ENCODE data around the gene SH3BP1. TPM values are rescaled to one million over a fixed set of nuclear protein-coding genes. Genes with fewer than 3 reads are reported as not detected.

SH3BP1 gene
- total and polyA plus RNA-seq, 2 of the 13 experiments (the other 11 are each of a cell fraction or from before 2014, with no cell fraction given) = 8.4 to 18.5 TPM

DNA sequence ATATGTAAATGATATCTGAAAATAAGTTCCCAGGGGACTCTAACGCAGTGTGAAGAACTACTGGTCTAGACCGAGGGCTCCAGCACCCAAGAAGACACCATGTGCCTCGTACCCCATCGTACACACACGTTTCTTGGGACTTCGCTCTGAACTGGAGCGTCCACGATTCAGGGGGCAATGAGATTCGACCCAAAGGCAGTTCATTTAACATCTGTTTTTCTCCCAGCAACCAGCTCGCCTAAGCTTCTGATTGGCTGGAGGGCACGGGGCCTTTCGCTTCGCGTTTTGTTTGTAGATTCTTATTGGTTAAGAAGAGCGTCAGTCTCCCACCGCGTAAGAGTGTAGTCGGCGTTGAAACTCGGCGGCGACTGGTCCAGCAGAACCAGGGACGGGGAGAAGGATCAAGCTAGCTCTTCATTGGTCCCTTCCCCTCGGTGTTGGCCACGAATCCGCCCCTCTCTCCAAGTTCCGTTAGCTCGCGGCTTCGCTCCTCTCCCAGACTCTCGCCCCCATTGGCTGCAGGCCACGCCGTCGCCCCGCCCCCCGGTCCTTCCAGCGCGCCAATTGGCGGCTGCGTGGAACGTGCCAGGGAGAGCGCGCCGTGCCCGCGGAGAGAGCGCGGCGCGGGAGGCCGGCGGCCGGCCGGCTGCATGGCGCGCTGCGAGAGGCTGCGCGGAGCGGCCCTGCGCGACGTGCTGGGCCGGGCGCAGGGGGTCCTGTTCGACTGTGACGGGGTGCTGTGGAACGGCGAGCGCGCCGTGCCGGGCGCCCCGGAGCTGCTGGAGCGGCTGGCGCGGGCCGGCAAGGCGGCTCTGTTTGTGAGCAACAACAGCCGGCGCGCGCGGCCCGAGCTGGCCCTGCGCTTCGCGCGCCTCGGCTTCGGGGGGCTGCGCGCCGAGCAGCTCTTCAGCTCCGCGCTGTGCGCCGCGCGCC, 18.9 kb downstream of the SH3BP1 start, which contains the start of gene PDXP (continued):
- TF ChIP-seq SOX13 (IDR thresholded peaks at IDR 0.05) (no peak), SOX13 (CRISPR knock-in tag; conservative IDR thresholded peaks at IDR 0.05 in 1 of 2, IDR thresholded peaks at IDR 0.05 in 1 of 2) (no peak), ATAD3A (CRISPR knock-in tag; IDR thresholded peaks at IDR 0.05) (no peak), U2AF2 (IDR thresholded peaks at IDR 0.05; ENCODE audit: low read depth, low read length) (no peak), DNMT1 (CRISPR knock-in tag; IDR thresholded peaks at IDR 0.05) (no peak), PRDM4 (CRISPR knock-in tag; IDR thresholded peaks at IDR 0.05; ENCODE audit: borderline replicate concordance) (no peak), ZNF605 (CRISPR knock-in tag; IDR thresholded peaks at IDR 0.05) (no peak), ISX (CRISPR knock-in tag; conservative IDR thresholded peaks at IDR 0.05) (no peak), POLR2G (IDR thresholded peaks at IDR 0.05; ENCODE audit: low read depth, low read length) (peak; percentile 75), ZNF547 (CRISPR knock-in tag; IDR thresholded peaks at IDR 0.05) (0 out of 2 replicates have a peak, but pooled peaks have one; percentile 14), ZNF552 (CRISPR knock-in tag; IDR thresholded peaks at IDR 0.05; ENCODE audit: borderline replicate concordance) (no peak), ZNF792 (CRISPR knock-in tag; IDR thresholded peaks at IDR 0.05) (no peak), ZNF468 (CRISPR knock-in tag; IDR thresholded peaks at IDR 0.05) (no peak), ZNF510 (CRISPR knock-in tag; IDR thresholded peaks at IDR 0.05; ENCODE audit: low read depth) (no peak), ZNF549 (CRISPR knock-in tag; IDR thresholded peaks at IDR 0.05) (no peak), MAF1 (CRISPR knock-in tag; IDR thresholded peaks at IDR 0.05; ENCODE audit: borderline replicate concordance) (no peak), NPAS2 (CRISPR knock-in tag; IDR thresholded peaks at IDR 0.05; ENCODE audit: borderline replicate concordance) (no peak), ZNF770 (CRISPR knock-in tag; IDR thresholded peaks at IDR 0.05) (no peak), ZBTB21 (CRISPR knock-in tag; IDR thresholded peaks at IDR 0.05) (no peak), ZNF790 (CRISPR knock-in tag; IDR thresholded peaks at IDR 0.05; ENCODE audit: borderline replicate concordance) (no peak; the same call in 1 of the 2 replicates), ZSCAN9 (CRISPR knock-in tag; IDR thresholded peaks at IDR 0.05; ENCODE audit: borderline replicate concordance) (no peak; the same call in 1 of the 2 replicates), NFIB (CRISPR knock-in tag; IDR thresholded peaks at IDR 0.05; ENCODE audit: borderline replicate concordance) (no peak), ZNF251 (CRISPR knock-in tag; IDR thresholded peaks at IDR 0.05) (no peak), MATR3 (CRISPR knock-in tag; IDR thresholded peaks at IDR 0.05) (no peak), ZKSCAN5 (CRISPR knock-in tag; IDR thresholded peaks at IDR 0.05) (no peak), ZNF446 (CRISPR knock-in tag; IDR thresholded peaks at IDR 0.05) (no peak)
- TF ChIP-seq, protein P1, sequence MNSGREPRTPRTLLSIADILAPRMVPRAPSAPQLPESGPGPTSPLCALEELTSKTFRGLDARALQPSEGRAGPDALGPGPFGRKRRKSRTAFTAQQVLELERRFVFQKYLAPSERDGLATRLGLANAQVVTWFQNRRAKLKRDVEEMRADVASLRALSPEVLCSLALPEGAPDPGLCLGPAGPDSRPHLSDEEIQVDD (CRISPR knock-in tag; IDR thresholded peaks at IDR 0.05; ENCODE audit: borderline replicate concordance) = peak; percentile 74; the same call in 1 of the 2 replicates

Measured in HepG2 (cell line).